NCI-H1694 (cell line): ENCODE data around the gene RBMS3.
"Not testable (repeated sequence)": the region's sequence is repeated elsewhere in the genome, so short reads cannot be mapped to it uniquely, and the experiment has no call there.

Source experiments
- DNase-seq: peaks from one replicate; lab custom pipeline; 2025; lab: John Stamatoyannopoulos, UW

The RBMS3 gene

DNA sequence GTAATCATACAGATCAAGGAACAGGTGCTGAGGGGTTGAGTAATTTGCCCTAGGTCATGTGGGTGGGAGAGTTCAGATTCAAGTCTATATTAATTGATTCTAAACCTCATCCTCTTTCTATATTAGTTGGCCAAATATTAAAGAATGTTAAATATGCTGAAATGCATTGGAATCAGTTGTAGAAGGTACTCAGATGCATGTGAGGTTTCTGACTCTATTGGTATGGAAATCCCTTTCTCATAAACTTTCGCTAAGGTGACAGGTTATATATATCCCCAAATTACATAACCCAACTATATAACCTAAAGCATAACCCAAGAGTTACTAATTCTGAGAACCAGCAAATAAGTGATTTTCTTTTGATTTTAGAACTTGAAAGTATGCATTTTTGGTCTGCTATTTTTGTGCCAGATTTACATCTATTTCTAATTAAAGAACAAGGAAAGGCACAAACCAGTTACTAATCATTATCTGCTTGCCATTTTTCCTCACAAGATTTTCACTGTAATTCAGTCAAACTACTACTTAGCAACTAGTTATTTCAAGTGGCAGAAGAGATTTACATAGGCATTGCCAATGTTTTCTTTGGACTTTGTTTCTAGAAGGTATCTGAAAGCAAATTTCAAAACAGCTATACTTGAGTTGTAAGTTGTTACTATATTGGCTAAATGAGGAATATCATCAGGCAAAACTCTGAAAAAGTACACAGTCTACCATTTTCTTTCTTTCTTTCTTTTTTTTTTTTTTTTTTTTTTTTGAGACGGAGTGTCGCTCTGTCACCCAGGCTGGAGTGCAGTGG, 201.3 kb downstream of the RBMS3 start:
- DNase-seq = no peak

DNA sequence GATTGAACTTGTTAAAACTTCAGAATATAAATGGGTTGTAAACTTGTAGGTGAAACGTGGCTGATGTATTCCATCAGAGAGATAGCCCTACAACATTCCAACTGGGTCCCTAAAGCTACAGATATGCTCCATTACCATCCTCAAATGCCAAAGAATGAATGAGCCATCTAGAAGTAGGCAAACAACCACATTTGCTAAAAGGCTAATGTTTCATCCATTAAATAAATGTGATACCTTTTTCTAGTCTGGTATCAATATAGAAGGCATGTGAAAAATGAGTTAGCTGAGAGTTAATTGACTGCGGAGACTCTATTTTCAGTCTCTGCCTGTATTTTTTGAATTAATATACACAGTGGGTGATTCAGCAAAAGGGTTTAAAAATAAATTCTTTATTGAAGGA, 203.8 kb downstream of the RBMS3 start:
- no peak for DNase-seq

DNA sequence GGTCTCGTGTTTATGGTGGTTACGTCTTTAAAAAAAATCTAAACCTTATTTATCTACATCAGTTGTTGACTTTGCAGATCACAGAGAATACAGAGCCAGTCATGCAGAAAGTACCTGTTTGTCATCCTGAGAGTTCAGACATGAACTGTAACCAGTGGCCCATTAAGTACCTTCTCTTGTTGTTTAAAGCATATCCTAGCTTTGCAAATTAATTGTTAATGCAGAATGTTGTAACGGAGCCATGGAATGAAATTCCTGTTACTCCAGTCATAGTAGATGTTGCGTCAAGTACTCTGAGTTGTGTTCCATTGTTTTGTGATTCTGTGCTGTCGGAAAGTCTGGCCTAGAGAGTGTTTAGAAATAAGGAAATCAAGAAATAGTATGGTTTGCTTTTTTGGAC, 205.2 kb downstream of the RBMS3 start:
- no peak for DNase-seq

DNA sequence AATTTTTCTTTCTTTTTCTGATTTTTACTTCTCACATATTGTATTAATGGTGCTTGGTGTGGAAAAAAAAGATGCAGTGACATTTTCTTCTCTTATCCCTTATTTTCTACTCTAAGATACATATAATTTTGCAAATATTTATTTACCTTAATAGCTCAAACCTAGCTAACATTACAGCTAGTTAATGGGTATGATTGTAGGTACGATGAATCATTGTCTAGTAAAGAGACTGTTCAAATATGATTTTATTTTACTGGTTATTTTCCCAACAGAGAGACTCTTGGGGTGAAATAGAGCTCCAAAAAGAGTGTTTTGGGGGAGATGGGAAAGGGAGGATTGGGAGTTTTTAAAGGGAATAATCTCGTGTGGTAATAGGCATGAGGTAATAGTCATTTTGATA, 206.0 kb downstream of the RBMS3 start:
- no peak for DNase-seq

DNA sequence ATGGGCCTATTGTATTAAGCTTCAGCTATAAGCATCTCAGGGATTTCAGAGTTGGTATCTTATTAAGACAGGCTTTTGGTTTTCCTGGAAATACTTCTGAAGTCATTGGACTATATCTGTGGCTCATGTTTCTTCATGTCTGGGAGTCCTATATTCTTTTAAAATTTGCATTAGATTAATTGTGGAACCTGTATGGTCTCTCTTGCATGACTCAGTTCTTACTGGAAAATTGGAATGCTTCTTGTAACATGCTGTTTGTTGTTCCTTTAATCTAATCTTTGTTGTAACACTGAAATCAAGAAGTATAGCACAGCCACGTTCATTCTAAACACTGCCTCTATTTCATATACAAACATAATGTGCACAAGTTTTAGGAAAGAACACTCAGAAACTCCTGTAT, 208.1 kb downstream of the RBMS3 start:
- no peak for DNase-seq

DNA sequence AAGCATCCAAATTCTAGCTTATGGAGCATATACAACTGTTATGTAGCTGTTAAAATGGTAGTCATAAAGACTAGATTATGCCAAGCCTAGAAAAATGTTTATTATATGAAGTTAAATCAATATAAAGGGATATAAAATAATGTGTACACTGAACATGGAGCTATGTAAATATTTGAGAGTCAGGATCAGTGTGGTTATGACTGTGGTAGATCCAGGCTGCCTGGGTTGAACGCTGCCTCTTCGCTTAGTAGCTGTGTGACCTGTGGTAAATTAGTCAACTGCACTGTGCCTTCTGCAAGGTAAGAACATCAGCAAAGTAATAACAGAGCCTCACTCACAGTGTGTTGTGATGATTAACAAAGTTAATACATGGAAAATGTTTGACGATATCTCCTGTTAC, 212.2 kb downstream of the RBMS3 start:
- no peak for DNase-seq

DNA sequence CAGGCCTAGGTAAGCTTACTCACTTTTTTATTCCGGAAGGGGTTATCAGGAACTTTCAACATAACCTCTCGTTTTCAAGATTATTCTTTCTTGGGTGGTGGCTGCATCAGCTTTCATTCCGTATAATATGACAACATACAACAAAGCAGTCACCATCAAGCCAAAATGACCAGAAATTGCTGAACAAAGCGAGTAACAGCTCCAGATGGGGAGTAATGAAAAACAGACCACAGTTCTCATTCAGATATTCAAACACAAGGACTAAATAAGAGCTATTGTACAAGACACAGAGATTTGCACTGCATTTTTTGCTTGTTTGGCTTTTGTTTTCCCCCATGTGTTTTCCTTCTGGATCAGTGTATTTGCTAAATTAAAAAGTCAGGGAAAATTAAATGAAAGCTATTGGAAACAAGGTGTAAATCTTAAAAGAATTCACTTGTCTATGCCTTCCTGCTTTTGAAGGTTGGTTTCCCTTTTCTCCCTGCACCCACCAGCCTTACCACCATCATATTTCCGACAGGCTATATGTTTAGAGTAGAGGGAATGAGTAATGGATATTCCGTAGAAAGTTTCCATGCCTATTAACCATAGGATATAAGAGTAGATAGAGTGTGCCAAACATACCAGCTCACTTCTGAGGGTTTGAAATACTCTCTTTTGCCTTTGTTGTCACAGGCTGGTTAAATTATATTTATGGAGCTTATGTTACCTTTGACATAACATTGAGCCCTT, 213.6 kb downstream of the RBMS3 start:
- no peak for DNase-seq

DNA sequence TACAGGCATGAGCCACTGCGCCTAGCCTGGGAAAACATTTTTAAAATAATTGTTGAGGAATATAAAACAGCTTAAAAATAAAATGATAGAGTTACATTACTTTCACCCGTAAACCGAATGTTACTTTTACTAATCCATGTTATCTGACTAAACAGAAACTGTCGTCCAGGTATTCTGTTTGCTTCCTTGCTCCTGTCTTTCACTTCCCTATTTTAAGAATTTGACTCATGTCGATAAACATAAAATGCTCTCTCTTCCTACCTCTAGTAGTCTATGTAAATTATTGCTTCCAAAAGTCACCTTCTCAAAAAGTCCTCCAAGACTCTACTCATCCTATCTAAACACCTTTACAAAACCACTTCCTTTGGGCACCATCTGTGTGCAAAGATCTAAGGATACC, 216.4 kb downstream of the RBMS3 start:
- DNase-seq = no peak

DNA sequence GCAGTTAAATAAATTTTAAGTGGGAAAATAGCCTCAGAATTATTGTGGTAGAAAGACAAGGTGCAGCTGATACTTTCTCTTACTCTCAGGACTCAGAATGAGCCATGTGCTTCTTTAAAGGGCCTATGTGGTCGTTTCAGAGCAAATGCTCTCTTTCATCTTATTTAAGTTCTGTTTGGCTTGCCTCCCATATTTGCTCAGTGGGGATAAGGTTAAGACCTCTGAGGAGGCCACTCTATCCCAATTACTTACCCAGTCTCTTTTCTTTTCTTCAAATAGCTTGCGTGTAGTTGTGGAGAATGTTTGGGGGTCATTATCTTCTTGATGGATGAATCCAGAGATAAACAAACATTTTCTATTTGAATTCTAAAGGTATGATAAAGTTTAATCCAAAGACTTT, 221.9 kb downstream of the RBMS3 start:
- no peak for DNase-seq

DNA sequence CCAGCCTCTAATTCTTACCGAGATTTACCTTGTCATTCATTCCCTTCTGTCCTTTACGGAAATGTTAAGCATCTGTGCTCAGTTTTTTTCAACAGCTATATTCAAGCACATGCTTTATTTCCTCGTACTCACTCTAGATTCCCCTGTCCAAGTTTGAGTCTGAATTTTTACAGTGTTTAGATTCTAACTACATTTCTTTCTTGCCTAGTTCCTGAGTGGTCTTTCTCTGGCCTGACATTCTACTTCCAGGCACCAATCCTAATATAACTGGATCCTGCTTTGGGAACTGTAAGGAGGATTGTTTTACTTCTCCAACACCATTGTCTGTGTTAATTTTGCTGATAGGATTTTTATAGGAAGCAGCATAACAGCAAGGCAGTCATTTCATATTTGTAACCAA, 222.4 kb downstream of the RBMS3 start:
- no peak for DNase-seq

DNA sequence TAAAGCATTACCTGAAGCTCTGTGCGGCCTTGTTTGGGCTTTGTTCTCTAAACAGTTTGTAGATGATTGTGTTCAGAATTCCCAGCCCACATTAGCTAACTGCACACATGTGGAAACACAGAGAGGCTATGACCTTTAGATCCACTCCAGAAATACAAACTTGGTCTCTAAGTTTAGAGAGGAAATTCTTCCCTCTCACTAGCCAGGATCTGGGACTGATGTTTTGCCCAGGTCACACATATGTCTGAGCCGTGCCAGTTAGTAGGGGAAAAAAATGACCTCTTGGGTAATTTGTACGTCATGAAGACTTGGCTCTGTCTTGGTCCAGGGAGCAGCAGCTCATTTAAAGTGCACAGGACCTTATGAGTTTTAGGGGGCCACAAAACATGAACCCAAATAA, 223.1 kb downstream of the RBMS3 start:
- no peak for DNase-seq

DNA sequence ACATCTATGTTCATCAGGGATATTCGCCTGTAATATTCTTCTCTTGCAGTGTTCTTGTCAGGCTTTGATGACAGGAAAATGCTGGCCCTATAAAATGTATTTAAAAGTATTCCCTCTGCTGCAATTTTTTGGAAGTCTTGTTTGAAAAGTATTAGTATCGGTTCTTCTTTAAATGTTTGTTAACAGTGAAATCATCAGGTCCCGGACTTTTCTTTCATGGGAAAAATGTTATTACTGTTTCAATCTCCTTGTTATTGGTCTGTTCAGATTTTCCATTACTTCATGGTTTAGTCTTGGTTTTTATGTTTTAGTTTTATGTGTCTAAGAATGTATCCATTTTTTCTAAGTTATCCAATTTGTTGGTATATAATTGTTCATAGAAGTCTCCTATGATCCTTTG, 225.6 kb downstream of the RBMS3 start:
- DNase-seq = no peak

DNA sequence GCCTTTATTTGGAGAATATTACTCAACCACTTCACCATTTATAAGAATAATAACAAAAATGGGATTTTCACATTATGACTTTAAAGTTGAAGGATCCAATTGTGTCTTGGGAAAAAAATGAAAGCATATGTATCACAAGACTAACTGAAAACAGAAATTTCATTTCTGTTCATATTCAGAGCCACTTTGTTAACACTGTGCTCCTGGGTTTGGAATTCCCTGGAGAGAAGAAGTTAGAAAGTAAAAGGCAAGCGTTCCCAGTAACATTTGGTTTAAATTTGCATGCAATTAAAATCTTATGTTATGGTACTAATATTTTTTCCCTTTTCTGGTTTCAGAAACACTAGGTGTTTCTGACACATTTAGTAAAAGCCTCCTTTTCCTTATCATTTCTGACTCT, 230.8 kb downstream of the RBMS3 start:
- DNase-seq = no peak

DNA sequence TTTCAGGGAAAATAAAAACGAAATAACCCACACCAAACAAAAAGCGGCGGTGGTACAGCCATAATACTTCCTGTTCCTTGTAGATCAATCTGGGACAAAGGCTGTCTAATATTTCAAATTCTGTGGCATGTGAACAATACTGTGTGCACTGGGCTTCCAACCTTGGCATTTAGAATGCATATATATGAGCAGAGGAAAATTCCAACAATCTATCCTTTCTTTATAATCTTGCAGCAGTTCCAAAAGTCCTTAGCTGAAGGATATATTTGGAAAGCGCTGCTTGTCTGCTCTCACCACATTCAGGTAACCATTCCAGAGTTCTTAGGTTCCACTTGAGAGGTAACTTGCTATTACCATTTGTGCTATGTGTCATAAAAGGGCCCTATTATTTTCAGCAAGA, 231.8 kb downstream of the RBMS3 start:
- no peak for DNase-seq

DNA sequence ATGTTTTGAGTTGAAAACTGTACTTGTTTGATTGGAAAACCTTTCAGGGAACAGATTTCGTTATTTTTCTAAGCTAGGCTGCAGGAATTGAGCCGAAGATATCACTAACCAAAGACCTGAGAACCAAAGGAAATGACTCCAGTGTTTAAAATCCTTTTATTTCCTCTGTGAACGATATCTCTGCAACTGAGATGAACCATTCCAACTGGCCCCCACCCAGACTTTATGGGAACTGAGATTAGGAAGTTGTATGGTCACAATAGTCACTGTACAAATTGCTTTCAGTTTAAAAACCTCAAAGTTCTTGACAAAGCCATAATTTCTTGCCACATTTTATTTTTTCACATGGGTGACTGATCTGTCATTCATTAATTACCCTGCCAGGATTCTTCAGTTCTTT, 232.4 kb downstream of the RBMS3 start:
- DNase-seq = no peak

DNA sequence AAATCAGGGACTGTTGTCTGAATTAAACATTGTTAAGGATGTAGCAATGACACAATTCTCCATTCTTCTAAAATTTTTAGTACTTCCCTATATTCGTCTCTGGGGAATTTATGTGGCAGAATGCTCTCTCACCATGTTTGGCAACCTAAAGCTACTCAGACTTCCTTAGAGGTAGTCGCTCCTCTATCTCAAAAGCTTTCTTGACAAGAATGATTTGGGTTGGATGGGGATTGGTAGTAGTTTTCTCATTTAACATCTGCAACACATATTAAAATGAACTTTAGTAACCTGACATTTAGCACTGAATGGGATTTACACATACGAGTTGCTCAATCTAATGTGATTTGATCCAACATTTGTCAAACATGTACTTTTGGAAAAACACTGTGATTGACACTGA, 233.3 kb downstream of the RBMS3 start:
- DNase-seq = no peak

DNA sequence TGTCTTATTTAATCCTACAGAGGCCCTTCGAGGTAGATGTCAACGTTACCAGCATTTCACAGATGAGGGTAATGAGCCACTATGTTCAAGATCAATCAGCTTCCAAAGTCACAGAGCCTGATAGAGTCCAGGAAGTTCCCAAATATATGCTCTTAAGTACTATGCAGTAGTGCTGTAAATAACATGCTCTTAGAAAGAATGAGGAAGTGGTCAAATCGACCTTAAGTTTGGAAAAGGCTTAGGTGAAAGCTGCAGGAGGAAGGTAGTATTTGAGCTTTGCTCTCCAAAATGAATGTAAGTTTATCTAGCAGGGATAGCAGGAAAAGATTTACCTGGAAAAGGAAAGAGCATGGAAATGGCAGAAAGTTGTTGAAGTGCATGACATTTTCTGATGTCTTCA, 234.0 kb downstream of the RBMS3 start:
- no peak for DNase-seq

DNA sequence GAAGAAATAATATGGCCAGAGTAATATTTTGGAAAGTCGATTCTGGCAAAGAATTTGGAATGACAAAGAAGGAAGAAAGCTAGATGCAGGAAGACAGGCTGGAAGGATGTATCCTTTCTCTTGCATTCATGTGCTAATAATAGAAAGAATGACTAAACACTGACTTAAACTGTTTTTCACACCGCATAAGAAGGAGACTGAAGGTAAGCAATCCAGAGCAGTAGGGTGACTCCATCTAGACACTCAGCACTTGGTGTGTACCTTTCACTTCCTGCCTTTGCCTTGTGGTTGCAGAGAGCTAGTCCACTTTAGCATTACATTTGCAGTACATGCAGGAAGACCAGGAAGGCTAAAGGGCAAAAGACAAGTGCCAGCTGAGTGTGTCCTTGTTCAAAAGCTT, 234.6 kb downstream of the RBMS3 start:
- DNase-seq = no peak

DNA sequence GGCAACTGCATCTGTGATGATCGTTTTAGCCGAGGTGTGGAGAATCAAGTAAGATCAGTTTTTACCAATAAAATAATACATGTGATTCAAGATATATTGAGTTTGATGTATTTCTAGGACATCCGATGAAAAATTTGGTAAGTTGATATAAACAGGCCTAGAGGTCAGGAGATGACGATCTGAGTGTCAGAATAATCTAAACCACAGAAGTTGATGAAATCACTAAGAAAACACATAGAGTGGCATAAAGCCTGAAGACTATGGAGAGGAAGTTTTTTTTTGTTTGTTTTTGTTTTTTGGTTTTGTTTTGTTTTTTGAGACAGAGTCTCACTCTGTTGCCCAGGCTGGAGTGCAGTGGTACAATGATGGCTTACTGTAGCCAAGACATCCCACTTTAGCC, 235.3 kb downstream of the RBMS3 start:
- no peak for DNase-seq

DNA sequence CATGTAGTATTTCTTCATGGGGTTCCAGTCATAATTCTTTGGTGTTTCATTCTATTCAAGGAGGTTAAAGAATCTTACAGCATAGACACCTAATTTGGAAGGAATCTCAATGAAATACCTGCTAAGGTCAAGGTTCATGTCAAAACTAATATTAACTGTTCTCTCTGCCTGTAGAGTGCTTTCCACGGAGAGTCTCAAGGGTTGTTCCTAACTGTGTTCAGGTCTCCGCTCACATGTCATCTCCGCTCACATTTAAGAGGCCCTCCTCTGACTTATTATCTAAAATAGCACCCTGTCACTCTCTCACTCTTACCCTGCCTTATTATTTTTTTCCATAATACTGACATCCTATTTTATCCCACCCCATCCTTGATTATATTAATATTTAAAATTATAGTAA, 239.9 kb downstream of the RBMS3 start:
- no peak for DNase-seq

DNA sequence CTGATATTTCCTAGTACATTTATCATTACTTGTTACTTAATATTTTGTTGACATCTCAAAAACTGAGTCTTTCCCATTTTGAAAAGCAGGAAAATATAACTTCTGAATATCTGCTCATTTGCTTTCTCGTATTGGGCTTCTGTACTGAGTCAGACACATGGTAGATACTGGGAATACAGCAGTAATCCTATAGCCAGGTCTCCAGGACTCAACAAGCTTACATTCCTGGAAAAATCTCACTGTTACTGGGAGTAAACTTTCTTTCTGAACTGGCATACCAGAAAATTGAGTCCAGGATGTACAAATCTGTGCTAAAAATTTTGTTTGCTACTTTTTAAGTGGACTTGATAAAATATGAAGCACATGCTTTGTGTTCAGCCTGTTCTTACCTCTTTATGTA, 240.4 kb downstream of the RBMS3 start:
- no peak for DNase-seq

DNA sequence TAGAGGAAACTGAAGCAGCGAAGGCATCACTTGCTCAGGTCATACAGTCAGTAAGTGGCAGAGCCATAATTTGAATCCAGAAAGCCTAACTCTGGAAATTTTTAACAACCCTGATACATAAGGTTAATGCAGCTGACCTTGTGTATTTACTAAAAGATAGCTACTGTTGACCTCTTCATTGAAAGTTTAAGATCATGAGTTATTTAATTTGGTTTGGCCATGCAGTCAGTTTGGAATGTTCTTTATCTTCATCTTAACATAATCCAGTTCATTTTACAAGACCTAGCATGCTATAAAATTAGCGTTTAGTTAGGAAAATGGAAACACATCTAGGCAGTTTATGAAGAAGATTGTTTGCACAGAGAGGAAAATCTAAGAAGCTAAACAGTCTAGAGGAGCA, 240.9 kb downstream of the RBMS3 start:
- no peak for DNase-seq

DNA sequence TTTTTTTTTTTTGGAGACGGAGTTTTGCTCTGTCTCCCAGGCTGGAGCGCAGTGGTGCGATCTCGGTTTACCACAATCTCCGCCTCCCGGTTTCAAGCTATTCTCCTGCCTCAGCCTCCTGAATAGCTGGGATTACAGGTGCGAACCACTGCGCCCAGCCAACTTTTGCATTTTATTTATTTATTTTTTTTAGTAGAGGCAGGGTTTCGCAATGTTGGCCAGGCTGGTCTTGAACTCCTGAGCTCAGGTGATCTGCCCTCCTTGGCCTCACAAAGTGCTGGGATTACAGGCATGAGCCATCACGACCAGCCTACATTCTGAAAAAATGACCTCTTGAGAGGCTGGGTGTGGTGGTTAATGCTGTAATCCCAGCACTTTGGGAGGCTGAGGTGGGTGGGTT, 243.6 kb downstream of the RBMS3 start:
- not testable (repeated sequence) for DNase-seq
